Activated CD4-positive, alpha-beta T cell treated with anti-CD3 and anti-CD28 coated beads, Interleukin-2, amount 50 U/mL, for 24 hours (primary cell): ENCODE data around the gene STAT3.
"Not testable (repeated sequence)": the region's sequence is repeated elsewhere in the genome, so short reads cannot be mapped to it uniquely, and the experiment has no call there.

Experiments used
- DNase-seq, 2 donors: peaks; one replicate each; pipeline ENCODE4 v3.0.0-alpha.2; 2020; ENCODE audit warnings: low read depth in 1 of 2, low spot score in 1 of 2

Gene STAT3

DNA sequence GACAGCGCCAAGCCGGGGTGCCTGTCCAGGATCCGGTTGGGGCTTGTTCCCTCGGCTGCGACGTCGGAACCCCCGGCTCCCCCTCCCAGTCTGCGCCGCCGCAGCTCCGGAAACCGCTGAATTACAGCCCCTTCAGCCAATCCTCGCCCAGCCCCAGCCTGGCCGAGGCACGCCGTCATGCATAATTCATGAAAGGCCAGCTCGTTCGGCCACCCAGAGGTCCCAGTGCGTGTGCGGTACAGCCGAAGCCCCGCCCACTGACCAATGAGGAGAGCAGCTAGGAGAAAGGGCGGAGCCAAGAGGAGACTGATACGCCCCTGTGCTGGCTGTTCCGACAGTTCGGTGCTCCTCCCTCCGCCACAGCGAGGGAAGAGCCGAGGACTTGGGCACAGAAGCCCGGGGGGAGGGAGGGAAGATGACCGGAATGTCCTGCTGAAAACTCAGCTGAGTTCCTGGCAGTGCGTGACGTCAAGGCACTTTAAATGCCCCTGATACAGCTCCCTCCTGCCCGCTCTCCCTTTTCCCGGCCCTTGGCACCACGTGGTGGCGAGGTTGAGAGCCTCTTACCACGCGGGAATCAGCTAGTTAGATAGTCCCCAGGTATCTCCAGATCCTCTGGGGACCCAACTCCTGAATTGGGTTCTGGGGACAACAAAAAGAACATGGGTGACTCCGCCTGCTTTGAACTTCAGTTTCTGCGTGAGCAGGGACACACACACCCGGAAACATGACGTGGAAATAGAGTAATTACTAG, at the start of gene STAT3:
Gene STAT3, minus strand, starts transcription at position 62 of the 754 bp plus-strand sequence. CDS start 39,926 bp downstream, outside the sequence.
- peak; percentile 100 for DNase-seq

DNA sequence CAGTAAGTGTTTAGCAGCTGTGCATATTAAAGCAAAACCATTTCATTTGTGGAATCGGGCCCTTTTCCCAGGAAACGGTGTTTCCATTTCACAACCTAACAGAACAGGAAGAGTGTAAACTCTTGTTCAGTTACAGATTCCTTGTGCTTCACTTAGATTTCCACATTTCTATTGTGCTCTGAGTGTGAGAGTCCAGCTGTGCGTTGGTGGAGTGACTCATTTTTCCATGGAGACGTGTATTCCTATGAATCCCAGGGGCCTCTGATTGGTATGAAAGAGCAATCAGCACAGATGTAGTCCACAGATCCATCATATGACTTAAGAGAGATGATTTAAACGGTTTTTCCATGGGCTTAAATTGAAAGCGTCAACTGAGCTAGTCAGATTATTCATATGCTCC, 48.1 kb upstream of the STAT3 start:
- DNase-seq: no peak

DNA sequence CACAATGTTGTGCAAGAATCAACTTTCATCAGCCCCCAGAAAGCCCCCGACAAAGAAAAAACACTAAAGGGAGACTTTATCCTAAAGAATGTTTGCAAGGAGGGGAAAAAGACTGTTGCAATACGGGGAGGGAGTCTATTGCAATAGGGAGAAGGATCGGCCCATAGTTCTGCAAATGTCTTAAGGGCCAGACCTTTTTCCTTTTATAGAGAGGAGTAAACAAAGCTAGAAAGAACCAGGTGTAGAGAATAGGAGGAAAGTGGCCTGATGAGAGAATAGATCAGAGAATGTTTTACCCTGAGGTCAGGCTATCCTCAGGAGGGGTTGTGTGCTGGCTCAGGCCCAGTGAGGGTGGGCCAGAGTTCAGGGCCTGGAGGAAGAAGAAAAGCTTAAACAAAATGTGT, 43.5 kb upstream of the STAT3 start:
- no peak for DNase-seq

DNA sequence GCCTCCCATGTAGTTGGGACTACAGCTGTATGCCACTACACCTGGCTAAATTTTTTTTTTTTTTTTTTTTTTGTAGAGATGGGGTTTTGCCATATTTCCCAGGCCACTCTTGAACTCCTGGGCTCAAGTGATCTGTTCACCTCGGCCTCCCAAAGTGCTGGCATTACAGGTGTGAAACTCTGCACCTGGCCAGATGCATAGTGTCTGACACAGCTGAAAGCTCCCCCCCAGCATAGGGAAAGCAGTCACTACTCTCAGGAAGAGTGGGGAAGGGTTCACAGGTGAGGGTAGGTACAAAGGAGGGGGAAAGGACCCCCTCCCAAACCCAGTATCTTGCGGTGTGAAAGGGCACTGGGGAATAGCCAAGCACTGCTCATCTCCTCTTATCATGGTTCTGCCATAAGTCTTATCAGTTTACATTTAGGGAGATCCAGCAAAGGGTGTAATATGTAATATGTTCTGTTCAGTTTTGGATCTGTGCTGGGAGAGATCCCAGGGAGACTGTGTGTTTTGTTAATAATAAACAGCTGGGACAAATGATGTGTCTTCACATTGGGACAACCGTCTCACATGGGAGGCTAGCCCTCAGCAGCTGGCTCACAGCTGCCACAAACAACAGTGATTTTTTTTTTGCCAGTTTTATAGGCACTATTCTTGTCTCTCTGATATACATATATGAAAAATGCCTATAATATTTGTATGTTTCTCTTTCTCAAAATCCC, 41.6 kb upstream of the STAT3 start:
- DNase-seq: no peak

DNA sequence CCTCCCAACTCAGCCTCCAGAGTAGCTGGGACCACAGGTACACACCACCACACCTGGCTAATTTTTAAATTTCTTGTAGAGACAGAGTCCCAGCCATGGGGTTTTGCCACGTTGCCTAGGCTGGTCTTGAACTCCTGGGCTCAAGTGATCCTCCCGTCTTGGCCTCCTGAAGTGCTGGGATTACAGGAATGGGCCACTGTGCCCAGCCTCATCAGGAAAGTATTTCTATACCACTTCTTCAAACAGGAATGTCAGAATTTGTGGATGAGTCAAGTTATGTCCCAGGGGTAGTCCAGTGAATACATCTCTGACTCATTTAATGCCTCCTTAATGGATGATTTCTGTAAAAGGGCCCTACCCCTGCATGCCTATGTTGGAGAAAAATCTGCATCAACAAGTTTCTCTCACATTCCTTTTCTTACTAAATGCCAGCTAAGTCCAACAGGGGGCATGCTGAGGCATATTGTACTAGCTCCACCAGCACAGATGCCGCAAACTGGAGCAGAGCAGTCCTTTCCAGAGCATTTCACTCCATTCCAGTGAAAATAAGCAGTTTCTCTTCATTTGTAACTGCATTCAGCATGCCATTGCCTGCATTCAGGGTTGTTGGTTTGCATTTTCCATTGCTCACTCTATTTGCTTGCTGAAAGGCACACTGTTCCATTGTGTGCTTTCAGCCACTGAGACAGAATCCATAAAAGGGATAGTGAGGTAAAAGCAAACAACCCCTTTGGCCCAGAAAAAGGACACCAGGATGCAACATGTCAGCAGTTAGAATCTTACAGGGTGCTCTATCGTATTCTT, 40.1 kb upstream of the STAT3 start:
- DNase-seq: peak in 1 of 2 donors; percentile 25

DNA sequence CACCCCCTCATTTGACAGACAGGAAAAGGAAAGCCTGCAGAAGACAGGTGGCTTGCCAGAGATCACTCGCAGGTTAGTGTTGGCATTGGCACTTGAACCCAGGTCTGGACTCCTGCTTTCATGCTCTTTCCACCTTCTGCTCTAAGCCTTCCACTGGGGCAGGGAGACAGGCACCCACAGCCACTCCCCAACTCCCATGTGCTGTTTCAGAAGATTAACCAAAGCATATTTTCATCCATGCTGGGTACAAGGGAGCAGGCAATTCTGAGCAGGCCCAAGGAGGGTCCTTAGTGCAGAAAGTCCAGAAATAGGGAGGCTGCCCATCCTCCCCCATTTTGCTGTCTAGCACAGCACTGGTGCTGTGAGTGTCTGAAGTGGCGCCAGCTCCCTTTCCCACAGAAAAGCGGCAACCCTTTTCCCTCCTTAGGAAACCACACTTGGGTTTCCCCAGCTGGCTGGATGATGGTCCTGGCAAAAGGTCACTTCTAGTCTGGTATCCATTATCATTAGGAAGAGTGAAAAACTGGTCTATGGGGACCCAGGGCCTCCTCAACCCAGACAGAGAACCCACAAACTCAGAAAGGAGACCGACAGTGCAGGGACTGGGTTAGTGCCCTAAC, 36.9 kb upstream of the STAT3 start:
- DNase-seq: no peak

DNA sequence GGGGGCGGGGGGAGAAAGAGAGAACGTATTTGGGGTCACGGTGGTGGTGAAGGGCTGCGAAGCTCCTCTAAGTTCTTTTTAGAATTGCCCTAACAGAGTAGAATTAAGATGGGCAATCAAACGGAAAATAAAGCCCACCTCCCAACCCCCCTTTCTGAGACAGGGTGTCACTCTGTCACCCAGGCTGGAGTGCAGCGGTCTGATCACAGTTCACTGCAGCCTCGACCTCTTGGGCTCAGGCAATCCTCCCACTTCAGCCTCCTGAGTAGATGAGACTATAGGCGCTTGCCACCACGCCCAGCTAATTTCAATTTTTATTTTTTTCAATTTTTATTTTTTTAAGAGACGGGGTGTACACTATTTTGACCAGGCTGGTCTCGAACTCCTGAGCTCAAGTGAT, 35.5 kb upstream of the STAT3 start:
- no peak for DNase-seq

DNA sequence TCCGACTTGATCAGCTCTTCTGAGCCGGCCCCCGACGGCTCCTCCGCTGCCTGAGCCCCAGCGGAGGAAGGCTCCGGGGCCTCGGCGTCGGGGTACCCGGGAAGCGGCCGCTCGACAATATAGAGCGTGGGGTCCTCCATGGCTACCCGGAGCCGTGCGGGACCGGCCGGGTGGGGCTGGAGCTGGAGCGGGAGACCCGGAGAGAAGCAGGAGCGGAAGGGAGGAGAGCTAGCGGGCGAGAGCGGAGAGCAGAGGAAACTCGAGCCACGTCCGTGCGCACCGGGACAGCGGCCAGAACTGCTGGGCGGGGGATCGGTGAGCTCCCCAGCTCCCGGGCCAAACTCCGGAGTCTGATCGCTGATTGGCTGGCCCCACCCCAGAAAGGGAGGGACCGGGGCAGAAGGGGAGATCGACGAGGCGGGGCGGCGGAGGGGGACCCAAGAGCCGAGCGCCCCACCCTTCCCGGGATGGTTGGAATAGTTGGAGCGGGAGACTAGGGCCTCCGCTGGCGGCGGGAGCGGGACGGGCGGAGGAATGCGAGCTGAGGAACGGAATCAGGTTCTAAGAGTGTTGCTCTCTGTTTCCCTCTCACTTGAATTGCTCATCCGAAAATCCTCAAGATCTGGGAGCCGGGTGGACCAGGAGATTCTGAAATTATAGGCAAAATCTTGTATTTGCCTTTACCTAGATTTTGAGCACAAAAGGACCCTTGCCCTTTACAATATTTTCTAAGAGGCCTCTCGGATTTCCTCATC, 34.9 kb upstream of the STAT3 start, which contains the start of gene CAVIN1:
Gene CAVIN1, minus strand, starts transcription at position 299 of the 755 bp plus-strand sequence. Its CDS starts 159 bp downstream, at position 140.
- DNase-seq: no peak

DNA sequence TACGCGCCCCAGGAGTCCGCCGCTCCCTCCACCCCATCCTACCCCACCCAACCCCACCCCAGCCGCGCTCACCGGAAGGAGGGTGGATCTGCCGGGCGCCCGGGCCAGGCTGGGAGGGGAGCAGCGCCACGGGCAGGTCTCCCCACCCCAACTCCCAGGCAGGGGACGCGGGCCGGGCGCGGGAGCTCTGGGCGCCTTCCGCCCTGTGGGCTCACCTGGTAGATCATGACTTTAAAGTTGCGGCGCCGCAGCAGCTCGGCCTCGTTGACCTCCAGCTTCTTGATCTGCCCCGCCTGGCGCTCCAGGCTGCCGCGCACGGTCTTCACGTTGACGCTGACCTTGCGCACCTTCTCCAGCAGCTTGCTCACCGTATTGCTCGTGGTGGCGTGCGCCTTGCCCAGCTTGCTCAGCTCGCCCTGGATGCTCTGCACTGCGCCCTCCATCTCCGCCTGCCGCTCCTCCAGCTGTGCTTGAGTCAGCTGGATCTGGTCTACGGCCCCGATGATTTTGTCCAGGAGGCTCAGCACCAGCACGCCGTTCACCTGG, 34.2 kb upstream of the STAT3 start:
- no peak for DNase-seq

DNA sequence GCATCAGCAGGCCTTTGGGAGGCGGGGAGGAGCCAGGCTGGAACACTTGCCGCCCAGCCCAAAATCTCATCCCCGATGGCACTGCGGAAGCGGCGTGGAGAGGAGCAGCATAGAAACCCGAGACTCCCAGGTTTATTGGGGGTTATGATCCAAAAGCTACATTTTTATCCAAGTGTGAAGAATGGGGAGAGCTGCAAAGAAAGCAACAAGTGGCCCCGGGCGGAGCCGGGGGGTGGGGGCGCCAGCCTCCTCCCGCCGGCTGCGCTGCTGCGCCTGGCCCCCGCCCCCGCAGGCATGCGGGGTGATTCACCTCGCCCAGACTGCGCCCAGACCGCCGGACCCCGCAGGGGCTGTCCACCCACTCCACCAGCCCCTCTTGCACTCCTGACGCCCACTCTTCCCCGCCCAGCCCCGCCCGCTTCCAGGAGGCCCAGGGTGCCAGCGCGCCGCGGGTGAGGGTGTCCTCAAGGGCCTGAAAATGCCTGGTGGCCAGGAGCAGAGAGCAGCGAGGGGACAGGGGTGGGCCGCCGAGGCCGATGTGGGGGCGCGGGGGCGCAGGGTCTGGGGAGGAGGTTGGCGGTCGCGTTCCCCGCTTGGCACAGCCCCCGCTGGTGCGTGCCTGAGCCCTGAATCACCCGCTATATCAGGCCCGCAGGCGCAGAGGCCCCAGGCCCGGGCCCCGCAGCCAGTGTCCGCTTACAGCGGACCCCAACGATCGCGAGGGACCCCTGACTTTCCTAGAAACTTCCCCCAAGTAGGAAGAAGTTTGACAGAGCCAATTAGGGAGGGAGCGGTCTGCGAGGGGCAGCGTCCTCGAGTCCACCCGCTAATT, 33.5 kb upstream of the STAT3 start:
- DNase-seq: no peak

DNA sequence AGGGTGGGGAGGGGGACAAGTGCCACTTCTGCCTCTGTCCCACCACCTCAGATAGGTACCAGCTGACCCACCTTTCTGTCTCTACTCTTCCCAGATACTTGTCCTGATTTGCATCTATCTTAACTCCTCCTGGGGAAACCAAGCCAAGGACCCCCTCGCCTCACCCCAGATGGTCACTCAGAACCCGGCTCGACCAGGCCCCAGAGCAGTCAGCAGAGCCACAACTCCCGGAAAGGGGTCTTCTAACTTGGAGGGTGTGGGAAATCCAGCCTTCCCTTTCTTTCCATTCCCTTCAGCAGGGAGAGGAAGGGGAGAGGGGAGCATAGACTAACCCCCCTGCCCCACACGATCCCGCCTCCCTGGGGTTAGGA, 32.9 kb upstream of the STAT3 start:
- DNase-seq: no peak

DNA sequence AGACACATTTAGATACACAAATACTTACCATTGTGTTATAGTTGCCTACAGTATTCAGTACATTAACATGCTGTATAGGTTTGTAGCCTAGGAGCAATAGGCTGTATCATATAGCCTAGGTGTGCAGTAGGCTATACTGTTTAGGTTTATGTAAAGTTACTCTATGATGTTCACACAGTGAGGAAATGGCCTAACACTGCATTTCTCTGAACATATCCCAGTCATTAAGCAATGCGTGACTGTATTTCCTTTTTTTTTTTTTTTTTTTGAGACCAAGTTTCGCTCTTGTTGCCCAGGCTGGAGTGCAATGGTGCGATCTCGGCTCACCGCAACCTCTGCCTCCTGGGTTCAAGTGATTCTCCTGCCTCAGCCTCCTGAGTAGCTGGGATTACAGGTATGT, 29.7 kb upstream of the STAT3 start:
- not testable (repeated sequence) for DNase-seq

DNA sequence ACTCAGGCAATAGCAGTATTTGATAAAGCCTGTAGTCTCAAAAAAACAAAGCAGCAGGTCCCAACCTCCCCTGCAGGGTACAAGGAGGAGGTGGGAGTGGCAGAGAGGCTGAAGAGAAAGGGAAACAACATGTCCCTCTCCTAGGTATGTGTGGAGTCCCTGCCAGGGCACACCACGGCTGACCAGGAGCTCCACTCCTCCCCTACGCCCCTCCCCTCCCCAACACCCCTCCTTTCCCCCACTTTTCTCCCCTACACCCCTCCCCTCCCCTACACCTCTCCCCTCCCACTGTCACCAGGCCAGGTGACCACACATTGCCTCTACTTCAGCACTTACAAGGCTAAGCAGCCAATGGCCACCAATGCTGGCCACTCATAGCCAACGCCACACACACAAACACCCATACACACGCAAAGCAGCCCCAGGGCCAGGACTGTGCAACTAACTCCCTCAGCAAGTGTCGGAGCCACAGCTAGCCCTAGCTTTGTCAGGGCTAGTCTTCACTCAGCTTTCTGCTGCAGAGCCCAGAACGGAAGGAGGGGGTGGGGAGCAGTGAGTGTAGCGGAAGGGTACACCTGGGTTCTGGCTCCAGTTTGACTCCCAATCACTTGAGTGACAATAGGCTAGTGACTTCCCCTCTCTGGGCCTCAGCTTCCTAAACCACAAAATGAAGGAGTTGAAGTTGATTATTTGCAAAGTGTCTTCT, 26.6 kb upstream of the STAT3 start:
- DNase-seq: peak in 1 of 2 donors; percentile 52

DNA sequence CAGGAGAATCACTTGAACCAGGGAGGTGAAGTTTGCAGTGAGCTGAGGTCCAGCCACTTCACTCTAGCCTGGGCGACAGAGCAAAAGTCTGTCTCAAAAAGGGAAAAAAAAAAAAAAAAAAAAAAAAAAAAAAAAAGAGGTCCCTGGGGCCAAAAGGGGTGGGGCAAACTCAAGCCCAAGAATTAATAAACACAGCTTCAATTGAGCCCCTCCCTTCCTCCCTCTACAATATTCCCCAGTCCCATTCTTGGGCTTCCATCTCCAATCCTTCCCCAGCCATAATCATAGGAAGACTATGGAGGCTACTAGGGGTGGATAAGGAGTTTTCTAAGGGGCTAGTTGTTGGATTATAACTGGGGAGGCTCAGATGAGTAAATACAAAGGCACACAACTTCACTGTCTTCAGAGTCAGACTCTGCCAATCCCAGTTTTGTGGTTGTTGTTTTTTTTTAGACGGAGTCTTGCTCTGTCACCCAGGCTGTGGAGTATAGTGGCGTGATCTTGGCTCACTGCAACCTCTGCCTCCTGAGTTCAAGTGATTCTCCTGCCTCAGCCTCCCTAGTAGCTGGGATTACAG, 25.3 kb upstream of the STAT3 start:
- DNase-seq: no peak

DNA sequence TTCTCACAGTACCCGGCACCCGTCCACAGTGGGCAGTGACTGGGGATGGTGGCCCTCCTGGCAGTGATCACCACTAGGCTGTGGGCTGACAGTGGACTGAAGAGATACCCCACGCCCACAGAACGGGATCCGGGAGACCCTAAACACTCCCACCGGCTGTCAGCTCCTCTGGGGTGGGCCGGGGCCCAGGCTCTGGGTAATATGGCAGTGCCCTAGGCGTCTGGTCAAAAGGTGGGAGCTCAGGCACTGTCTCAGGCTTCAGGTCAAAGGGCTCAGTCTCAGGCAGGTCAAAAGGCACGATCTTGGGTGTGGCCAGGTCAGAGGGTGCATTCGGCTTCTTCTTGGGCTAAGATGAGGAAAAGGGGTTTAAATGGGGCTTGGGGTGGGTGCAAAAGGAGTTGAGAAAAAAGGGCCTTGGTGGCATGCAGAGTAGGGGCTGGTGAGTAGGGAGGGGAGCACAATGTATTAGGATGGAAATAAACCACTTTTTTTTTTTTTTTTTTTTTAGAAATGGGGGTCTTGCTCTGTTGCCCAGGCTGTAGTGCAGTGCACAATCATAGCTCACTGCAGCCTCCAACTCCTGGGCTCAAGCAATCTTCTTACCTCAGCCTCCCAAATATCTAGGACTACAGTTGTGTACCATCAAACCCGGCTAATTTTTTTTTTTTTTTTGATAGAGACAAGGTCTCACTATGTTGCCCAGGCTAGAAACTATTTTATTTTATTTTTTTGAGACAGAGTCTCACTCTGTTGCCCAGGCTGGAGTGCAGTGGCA, 23.9 kb upstream of the STAT3 start:
- DNase-seq: no peak

DNA sequence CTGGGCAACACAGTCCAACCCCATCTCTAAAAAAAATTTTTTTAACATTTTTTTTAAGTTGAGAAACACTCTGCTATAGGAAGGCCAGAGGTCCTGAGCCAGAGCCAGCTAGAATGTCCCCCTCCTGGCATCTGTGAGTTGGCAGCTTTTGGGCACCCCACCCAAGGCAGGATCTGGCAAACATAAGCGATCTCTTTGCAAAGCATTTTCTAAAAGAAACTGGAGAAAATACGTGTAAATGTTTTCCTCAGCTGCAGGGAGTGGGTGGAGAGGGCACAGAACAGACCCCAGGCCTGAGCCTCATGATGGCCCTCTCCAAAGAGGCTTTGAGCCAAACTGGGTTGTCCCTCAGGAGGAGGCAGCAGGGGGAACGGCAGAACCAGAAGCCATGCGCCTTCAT, 23.1 kb upstream of the STAT3 start:
- no peak for DNase-seq

DNA sequence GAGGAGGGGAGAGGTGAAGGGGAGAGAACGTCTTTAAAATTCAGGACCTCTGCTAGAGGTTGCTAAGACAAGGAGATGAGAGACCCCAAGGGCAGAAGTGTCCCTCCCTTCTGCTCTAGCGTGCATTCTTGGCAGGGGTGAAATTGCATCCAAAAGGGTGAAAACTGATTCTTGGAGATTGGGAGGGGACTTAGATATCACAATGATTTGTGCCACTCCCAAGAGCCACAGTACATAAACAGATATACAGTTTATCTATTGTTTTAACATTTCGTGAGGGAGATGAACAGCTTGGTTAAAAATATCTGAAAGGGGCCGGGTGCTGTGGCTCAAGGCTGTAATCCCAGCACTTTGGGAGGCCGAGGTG, 22.1 kb upstream of the STAT3 start:
- DNase-seq: no peak
